ENCODE results near the gene CDS2.
A peak's percentile ranks its signal among the peaks of the same experiment; 100 is the strongest.

The CDS2 gene

DNA sequence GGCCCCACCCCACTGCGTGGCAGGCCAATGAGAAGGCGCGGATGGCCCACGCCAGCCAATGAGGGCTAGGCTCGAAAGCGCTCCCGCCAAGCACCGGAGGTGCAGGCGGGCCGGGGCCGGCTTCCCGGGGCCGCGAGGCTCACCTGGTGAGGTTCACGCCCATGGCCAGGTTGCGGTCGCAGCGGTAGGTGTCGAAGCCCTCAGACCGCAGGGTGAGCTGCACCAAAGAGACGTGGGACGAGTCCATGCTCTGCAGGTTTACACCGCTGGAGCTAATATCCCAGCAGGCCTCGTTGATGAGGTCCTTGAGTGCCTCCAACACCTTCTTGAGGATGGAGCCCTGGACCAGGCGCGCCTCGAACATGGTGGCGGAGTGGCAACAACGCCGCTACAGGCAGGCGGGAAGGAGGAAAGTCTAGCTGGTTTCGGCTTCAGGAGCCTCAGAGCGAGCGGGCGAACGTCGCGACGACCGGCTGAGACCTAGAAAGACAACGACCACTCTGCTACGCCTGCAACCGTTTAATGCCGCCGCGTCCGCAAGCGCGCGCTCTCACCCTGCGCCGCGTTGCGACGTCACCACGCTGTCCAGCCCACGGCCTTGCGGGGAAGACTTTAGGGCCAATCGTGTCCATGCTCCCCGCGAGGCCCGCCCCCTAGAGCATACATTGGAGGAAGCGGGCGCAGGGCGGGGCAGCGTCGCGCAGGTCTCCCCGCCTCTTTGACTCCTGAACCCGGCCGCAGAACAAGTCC, 7.2 kb upstream of the CDS2 start, which contains the start of gene PCNA:
Gene PCNA, minus strand, starts transcription at position 524 of the 750 bp plus-strand sequence. Its CDS starts 160 bp downstream, at position 364.
- DNase-seq: peak; percentile 97

GRCh38 chr20:5120185-5120476, 6.7 kb upstream of the CDS2 start:
- no peak for DNase-seq

- DNase-seq: no peak
Measured at GRCh38 chr20:5122873-5123260, 3.9 kb upstream of the CDS2 start.

DNA sequence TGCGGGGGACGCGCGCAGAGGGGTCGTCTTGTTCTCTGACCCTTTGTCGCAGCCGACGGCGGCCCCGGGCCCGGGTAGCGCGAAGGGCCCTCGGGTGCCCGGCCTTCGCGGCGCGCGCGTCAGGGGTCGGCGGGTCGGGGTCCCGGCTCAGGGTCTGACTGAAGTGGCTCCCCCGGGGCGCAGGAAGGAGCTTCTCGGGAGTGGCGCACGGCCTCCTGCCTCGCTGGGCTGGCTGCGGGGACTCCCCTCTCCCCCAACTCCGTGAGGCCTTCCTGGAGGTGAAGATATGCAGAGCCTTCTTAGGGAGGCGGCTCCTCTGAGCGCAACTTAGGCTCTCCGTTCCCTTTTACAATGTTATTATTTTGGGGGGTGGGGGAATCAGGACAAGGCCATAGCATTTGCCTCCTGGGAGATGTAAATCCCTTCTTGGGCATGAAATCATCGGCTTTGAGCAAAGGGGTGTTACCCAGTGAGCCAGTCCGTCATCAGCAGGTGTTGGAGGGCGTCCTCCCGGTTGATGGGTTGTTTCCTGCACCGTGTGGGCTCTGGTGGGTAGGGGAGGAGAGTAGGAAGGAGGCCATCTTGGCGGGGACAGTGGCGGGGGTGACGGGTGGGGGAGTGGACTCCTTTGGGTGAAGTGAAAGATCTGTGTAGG, 523 bp downstream of the CDS2 start:
- DNase-seq: peak; percentile 78

GRCh38 chr20:5127859-5128424, 1.1 kb downstream of the CDS2 start:
- DNase-seq: no peak

DNA sequence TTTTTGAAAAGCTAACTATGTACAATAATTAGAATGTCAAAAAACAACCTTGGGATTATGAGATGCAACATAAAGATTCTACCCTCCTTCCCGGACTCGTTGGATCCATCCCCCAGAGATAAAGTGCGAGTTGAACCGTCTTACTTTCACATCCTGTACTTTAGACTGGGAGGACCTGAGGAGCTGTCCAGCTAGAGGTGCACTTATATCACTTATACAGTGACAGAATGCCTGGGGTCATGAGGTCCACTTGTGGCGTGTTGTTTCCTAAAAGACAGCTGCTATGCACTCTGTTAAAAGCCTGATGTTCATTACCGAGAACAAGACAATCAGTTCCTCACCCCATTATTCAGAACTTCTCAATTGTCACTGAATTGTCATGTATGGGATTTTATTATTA, 2.1 kb downstream of the CDS2 start:
- no peak for DNase-seq

DNA sequence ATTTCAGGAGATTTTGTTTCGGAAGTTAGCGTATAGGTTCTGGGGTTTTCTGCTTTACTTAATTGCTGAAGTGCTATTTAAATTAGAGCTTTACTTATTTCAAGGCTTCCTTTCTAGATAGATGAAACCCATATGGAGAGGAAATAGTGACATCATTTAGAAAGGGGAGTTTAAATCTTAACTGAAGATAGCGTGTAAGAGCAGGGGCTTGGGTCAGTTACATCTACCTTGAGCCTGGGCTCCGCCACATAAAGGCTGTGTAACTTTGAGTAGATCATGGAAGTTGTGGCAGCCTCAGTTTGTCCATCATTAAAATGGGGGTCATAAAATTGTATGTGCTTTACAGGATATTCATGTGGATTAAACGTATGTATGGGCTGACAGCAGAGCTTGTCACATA, 4.7 kb downstream of the CDS2 start:
- no peak for DNase-seq

DNA sequence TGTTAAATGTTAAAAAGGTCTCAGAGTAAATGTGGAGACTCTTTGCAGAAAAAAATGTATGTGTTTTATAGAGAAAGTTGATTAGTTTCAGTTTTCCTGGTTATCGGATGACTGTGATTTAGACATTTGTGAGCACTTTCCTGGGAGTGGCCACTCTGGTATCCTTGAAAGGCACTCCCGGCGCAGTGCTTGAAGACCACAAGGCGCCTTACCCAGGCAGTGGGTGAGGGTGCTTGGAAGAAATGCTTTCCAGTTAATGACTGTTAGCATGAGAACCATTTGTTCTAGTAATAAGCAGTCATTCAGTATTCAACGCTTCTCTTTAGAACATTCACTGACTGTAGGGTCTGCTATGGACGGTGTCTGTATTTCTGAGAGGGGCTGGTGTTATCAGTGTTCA, 7.2 kb downstream of the CDS2 start:
- no peak for DNase-seq

- DNase-seq: peak; percentile 37
Measured at GRCh38 chr20:5135363-5136012, 8.7 kb downstream of the CDS2 start.

DNA sequence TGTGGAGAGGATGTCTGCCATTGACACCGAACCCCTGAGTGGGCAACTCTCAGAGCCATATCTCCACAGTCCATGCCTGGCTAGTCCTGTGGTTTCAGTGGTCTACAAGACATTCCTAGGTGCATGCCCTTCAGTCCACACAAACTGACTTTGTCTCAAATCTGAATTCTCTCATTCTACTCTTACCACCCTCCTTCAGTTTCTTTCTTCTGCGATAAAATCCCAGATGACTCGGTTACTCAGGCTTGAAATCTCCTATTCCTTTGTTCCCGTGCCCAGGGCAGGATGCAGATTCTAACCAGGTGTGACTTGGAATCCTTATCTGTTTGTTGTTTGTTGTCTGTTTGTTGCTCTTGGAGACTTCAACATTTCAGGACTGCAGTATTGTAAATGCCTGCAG, 9.3 kb downstream of the CDS2 start:
- no peak for DNase-seq

GRCh38 chr20:5140195-5140594, 13.4 kb downstream of the CDS2 start:
- no peak for DNase-seq

GRCh38 chr20:5141615-5142014, 14.8 kb downstream of the CDS2 start:
- no peak for DNase-seq

DNA sequence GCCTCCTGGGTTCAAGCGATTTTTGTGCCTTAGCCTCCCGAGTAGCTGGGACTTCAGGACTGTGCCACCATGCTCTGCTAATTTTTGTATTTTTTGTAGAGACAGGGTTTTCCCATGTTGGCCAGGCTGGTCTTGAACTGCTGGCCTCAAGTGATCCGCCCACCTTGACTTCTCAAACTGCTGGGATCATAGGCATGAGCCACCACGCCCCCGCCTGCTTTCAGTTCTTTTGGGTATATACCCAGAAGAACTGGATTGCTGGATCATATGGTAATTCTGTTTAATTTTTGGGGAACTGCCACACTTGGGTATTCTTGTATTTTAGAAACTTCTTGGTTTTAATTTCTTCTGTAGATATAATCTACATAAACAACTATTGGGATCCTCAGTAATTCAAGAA, 17.0 kb downstream of the CDS2 start:
- DNase-seq: no peak

DNA sequence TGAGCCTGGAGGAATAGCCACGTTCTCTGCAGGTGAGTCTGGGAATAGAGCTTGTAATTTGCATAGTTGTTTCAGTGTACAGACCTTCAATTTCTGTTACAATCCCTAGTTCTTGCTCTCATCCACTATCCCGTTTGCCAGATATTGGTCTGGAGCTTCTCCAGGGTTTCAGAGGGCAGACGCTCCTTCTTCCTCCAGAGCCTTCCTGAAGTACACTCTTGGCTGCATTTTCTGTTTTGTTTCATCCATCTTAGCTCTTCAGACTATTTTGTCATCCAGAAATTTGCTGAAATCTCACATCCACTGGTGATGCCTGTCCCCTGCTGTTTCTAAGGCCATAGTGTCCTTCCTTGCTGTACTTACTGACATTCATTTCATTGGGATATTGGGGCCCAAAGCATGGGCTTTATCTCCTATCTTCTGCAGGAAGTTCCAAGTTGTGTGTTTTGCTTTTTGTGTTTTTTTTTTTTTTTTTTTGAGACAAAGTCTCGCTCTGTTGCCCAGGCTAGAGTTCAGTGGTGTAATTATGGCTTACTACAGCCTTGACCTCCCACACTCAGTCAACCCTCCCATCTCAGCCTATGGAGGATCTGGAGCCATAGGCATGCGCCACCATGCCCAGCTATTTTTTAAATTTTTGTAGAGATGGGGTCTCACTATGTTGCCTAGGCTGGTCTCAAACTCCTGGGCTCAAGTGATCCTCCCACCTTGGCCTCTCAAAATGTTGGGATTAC, 18.7 kb downstream of the CDS2 start:
- no peak for DNase-seq

DNA sequence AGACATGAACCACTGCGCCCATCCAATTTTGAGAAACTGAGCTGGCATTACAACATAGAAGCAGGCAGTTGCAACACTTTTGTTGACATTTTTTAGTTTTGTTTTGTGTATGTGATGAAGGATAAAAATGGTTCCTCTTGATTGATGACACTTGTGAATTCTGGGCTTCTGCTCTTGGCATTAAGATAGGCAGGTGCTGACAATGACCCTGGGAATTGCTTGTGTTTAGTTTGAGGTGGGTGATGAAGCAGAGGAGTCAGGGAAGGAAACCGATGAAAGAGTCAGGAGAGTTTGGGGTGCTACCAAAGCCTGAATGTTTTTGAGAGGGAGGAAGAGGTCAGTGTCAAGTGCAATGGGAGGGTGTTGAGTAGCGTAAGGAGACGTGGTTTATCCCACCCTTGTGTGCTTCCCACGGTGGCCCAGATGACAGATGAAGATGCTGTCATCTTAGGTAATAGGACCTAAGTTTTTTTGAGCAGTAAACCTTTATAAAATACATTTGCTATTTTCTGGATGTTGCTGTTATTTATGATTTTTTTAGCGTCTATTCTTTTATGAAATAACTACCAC, 19.4 kb downstream of the CDS2 start:
- DNase-seq: no peak

DNA sequence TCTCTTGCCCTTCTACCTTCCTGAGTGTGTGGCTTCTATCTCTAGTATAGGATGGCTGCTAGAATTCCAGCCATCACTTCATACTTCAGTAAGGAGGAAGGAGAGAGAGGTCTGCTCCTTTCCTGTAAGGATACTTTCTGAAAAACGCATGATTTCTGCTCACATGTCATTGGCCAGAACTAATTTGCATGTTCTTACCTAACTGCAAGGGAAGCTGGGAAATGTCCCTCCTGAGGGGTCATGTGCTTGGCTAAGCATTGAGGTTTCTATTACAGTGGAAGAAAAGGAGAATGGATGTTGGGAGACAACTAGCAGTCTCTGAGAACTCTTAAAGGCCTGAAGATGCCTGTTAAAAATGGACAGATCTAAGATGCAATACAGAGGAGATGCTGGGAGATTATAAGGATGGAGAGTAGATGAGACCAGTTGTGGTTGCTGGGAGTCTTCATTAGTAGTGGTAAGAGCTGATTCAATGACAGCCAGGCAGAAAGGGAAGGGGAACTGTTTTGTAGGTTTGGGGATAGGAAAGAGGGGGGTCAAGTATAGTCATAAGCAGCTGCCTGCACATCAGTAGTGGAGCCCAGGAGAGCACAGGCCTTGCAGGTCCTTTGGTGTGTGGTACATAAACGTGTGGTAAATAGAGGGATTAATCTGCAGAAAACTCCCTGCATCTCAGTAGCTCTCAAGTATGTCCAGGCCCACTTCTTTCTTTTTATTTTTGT, 20.2 kb downstream of the CDS2 start:
- DNase-seq: no peak

GRCh38 chr20:5148581-5148980, 21.8 kb downstream of the CDS2 start:
- no peak for DNase-seq

GRCh38 chr20:5149892-5150225, 23.1 kb downstream of the CDS2 start:
- DNase-seq: no peak

- DNase-seq: no peak
Measured at GRCh38 chr20:5150226-5151076, 23.6 kb downstream of the CDS2 start.

GRCh38 chr20:5153152-5153467, 26.3 kb downstream of the CDS2 start:
- no peak for DNase-seq
